GM12874 (cell line): ENCODE results near the gene BCL7C.
A peak's percentile ranks its signal among the peaks of the same experiment; 100 is the strongest.

Experiments used
- CTCF ChIP-seq: IDR thresholded peaks from 2 replicates; pipeline ENCODE4 v1.5.1; 2011; ENCODE audit warnings: low read depth, mild to moderate bottlenecking, control low read depth, low read length, moderate library complexity; ENCODE audit not compliant: insufficient read depth

BCL7C gene

GRCh38 chr16:30903002-30903401 lies 9.1 kb upstream of the BCL7C start:
- no peak for TF ChIP-seq CTCF

- TF ChIP-seq CTCF, result peak; percentile 55
Observed at GRCh38 chr16:30902029-30902972, 8.4 kb upstream of the BCL7C start.

- no peak for TF ChIP-seq CTCF
Observed at GRCh38 chr16:30901201-30902028, 7.5 kb upstream of the BCL7C start.

- no peak for TF ChIP-seq CTCF
Observed at GRCh38 chr16:30900588-30900987, 6.7 kb upstream of the BCL7C start.

GRCh38 chr16:30899794-30900193 lies 5.9 kb upstream of the BCL7C start:
- TF ChIP-seq CTCF, result no peak

- no peak for TF ChIP-seq CTCF
Observed at GRCh38 chr16:30896889-30897733, 3.2 kb upstream of the BCL7C start.
